DOHH2 (cell line): ENCODE results near the gene ARAP1.
"Not testable (repeated sequence)": the region's sequence is repeated elsewhere in the genome, so short reads cannot be mapped to it uniquely, and the experiment has no call there.

Source experiments
- EZH2phosphoT487 ChIP-seq: fragments of 200-600 bp; sonication (generic); IDR thresholded peaks from 2 replicates; pipeline ENCODE4 v1.6.1; 2017; ENCODE audit warnings: borderline replicate concordance, mild to moderate bottlenecking, antibody characterized with exemption, low read length, moderate library complexity, mixed read lengths
- TF ChIP-seq, protein P1 (sequence below): fragments of 200-600 bp; sonication (generic); IDR thresholded peaks from one replicate; pipeline ENCODE4 v1.5.1; 2014; ENCODE audit warnings: antibody characterized with exemption, mild to moderate bottlenecking, low read depth, low read length; ENCODE audit not compliant: poor library complexity, severe bottlenecking

GRCh38 chr11:72791228-72791627 is 39.0 kb upstream of the ARAP1 start:
- TF ChIP-seq, protein P1, sequence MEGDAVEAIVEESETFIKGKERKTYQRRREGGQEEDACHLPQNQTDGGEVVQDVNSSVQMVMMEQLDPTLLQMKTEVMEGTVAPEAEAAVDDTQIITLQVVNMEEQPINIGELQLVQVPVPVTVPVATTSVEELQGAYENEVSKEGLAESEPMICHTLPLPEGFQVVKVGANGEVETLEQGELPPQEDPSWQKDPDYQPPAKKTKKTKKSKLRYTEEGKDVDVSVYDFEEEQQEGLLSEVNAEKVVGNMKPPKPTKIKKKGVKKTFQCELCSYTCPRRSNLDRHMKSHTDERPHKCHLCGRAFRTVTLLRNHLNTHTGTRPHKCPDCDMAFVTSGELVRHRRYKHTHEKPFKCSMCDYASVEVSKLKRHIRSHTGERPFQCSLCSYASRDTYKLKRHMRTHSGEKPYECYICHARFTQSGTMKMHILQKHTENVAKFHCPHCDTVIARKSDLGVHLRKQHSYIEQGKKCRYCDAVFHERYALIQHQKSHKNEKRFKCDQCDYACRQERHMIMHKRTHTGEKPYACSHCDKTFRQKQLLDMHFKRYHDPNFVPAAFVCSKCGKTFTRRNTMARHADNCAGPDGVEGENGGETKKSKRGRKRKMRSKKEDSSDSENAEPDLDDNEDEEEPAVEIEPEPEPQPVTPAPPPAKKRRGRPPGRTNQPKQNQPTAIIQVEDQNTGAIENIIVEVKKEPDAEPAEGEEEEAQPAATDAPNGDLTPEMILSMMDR, result not testable (repeated sequence)
- TF ChIP-seq EZH2phosphoT487, result not testable (repeated sequence)
